Type B pancreatic cell (in vitro differentiated cells): Measurements from ENCODE around the gene NF2. TPM values are rescaled to one million over a fixed set of nuclear protein-coding genes. Genes with fewer than 3 reads are reported as not detected.

ENCODE experiments used
- DNase-seq: peaks from one replicate; pipeline ENCODE4 v3.0.0; 2021; ENCODE audit warnings: mixed read lengths; ENCODE audit not compliant: unreplicated experiment; ENCODE audit errors: extremely low spot score
- H3K27ac Mint-ChIP-seq: 2 replicates; pipeline ENCODE4 v1.8.0; 2021; ENCODE audit warnings: mild to moderate bottlenecking, mixed read lengths
- H3K27me3 Mint-ChIP-seq: 2 replicates; pipeline ENCODE4 v1.8.0; 2021; ENCODE audit warnings: mixed read lengths
- H3K36me3 Mint-ChIP-seq: 2 replicates; pipeline ENCODE4 v1.8.0; 2021; ENCODE audit warnings: mixed read lengths
- H3K4me1 Mint-ChIP-seq: one replicate; pipeline ENCODE4 v1.8.0; 2021; ENCODE audit warnings: mixed read lengths; ENCODE audit not compliant: unreplicated experiment
- H3K4me3 Mint-ChIP-seq: 2 replicates; pipeline ENCODE4 v1.8.0; 2021; ENCODE audit warnings: mild to moderate bottlenecking, mixed read lengths
- H3K9me3 Mint-ChIP-seq: 2 replicates; pipeline ENCODE4 v1.8.0; 2021; ENCODE audit warnings: mixed read lengths
- total RNA-seq: library from RNA; stranded (reverse); gene quantifications from 2 replicates; pipeline ENCODE4 v1.2.1, GENCODE V29; 2021; ENCODE audit warnings: low replicate concordance
- TF ChIP-seq, protein P1 (sequence below): fragments of 200-600 bp; sonication (generic); conservative IDR thresholded peaks from 2 replicates; pipeline ENCODE4 v1.5.0; 2021; ENCODE audit warnings: antibody characterized with exemption, mild to moderate bottlenecking

NF2 gene
- total RNA-seq, 1 donor from 2014 or later = 45.6 TPM

DNA sequence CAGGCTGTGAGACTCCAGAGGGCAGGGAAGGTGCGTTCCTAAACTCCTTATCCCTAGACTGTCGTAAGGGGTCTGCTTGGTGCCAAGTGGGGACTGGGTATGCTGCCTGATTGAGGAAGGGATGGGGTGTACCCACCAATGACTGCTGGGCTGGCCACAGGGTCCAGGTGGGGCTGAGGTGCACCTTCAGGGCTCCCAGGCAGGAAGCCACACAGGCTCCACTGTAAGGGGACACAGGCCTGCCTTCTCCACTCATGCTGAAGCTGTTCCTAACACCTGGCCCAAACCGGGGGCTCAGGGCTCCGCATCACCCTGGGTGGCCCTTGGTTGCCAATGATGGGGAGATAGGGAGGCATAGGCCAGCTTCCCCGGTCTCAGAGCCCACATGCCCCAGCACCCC is 136.8 kb downstream of the NF2 start:
- no peak for DNase-seq
- TF ChIP-seq, protein P1, sequence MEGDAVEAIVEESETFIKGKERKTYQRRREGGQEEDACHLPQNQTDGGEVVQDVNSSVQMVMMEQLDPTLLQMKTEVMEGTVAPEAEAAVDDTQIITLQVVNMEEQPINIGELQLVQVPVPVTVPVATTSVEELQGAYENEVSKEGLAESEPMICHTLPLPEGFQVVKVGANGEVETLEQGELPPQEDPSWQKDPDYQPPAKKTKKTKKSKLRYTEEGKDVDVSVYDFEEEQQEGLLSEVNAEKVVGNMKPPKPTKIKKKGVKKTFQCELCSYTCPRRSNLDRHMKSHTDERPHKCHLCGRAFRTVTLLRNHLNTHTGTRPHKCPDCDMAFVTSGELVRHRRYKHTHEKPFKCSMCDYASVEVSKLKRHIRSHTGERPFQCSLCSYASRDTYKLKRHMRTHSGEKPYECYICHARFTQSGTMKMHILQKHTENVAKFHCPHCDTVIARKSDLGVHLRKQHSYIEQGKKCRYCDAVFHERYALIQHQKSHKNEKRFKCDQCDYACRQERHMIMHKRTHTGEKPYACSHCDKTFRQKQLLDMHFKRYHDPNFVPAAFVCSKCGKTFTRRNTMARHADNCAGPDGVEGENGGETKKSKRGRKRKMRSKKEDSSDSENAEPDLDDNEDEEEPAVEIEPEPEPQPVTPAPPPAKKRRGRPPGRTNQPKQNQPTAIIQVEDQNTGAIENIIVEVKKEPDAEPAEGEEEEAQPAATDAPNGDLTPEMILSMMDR = no peak
- H3K4me1 Mint-ChIP-seq = no peaks in the 10 kb centered on the region
- no peak overlapping the region for H3K4me3 Mint-ChIP-seq
- no peak overlapping the region for H3K27ac Mint-ChIP-seq
- no peaks in the 10 kb centered on the region for H3K27me3 Mint-ChIP-seq
- peaks cover 4% of the 10 kb centered on the region for H3K36me3 Mint-ChIP-seq
- no peaks in the 10 kb centered on the region for H3K9me3 Mint-ChIP-seq

DNA sequence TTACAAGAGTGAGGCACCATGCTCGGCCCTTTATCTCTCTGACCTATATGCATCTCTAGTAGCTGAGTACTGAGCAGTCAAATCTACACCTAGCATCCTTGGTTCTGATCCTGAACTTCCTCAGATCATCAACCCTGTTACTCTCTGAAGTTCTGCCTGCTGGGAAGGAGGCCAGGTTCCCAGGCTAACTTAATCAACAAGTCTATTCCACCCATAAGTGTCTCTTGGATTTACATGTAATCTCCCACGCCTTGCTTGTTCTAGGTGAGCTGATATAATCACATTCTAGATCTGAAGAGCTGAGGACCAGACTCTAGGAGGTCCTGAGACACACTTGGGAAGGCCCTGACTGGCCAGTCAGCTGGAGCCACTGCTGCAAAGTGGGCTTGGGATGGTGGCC is 138.5 kb downstream of the NF2 start:
- no peak for DNase-seq
- no peak overlapping the region for H3K4me3 Mint-ChIP-seq
- no peak overlapping the region for H3K27ac Mint-ChIP-seq

DNA sequence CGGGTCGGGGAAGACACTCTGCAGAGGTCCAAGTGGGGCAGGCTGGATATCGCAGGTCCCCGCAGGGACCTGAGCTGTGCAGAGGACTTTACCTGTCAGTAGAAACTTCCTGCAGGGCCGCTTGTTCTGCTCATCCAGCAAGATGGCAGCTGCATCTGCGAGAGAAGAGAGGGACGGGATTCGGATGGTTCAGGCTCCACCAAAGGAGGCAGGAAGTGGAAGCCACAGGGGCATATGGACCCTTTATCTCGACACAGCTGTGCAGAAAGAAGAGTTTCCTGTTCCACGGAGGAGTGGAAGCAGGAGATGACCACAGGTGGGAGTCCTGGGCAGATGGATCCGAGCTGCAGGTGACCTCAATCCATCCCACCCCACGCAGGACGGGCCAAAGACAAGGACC is 138.9 kb downstream of the NF2 start:
- H3K27me3 Mint-ChIP-seq = no peaks in the 10 kb centered on the region
- no peaks in the 10 kb centered on the region for H3K4me1 Mint-ChIP-seq
- H3K36me3 Mint-ChIP-seq = peaks cover 7% of the 10 kb centered on the region
- DNase-seq = no peak
- TF ChIP-seq, protein P1 = no peak
- no peak overlapping the region for H3K4me3 Mint-ChIP-seq
- H3K27ac Mint-ChIP-seq = no peak overlapping the region
- no peaks in the 10 kb centered on the region for H3K9me3 Mint-ChIP-seq

More for the DNA sequence above, 138.5 kb downstream of the NF2 start:
- H3K4me1 Mint-ChIP-seq = no peaks in the 10 kb centered on the region
- peaks cover 7% of the 10 kb centered on the region for H3K36me3 Mint-ChIP-seq
- H3K9me3 Mint-ChIP-seq = no peaks in the 10 kb centered on the region
- H3K27me3 Mint-ChIP-seq = no peaks in the 10 kb centered on the region
- TF ChIP-seq, protein P1 = no peak

DNA sequence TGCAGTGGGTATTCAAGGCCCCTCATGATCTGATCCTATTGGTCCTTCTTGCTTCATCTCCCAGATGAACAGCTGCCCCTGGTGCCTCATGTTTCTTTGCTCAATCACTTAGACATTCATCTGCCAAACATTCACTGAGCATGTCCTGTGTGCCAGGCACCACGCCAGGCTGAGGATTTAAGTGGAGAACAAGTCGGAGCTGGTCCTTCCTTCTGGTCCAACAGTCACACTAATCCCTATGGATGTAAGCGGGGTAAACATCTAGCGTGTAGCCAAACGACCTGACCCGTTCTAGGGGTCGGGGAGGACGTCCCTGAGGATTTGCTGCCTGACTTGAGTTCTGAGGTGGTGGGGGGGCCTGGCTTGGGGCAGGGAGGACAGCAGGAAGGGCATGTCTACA is 141.5 kb downstream of the NF2 start:
- Mint-ChIP-seq H3K9me3 (no peaks in the 10 kb centered on the region), H3K27me3 (no peaks in the 10 kb centered on the region), H3K4me3 (no peak overlapping the region), H3K36me3 (peaks cover 11% of the 10 kb centered on the region), H3K27ac (no peak overlapping the region), H3K4me1 (no peaks in the 10 kb centered on the region)
- TF ChIP-seq, protein P1 = no peak
- DNase-seq = no peak

DNA sequence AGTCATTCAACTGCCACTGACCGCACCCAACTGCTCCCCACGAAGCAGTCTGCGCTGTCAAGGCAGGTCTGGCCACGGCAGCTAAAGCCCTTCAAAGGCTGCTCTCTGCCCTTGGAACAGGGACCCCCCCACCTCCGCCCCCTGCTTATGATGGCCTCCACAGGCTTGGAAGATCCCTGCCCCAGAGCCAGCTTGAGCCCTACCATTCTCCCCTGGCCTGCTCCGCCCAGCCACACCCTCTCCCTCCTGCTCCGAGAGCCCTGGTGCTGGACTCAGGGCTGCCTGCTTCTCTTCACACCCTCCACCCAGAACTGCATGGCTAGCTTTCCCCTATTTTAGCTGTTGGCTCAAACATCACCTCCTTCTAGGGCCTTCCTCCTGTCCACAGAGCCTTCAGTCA is 144.4 kb downstream of the NF2 start:
- TF ChIP-seq, protein P1 = no peak
- peaks cover 11% of the 10 kb centered on the region for H3K36me3 Mint-ChIP-seq
- DNase-seq = no peak
- H3K27ac Mint-ChIP-seq = no peak overlapping the region
- H3K27me3 Mint-ChIP-seq = no peaks in the 10 kb centered on the region
- H3K4me1 Mint-ChIP-seq = no peaks in the 10 kb centered on the region
- H3K9me3 Mint-ChIP-seq = no peaks in the 10 kb centered on the region
- no peak overlapping the region for H3K4me3 Mint-ChIP-seq

Other genes with a start within 250 kb of the NF2 start
- 60.9 and 73.3 TPM in 2 replicates for gene AP1B1, start 215.1 kb upstream of the NF2 start, total RNA-seq
- gene RFPL1, start 165.1 kb upstream of the NF2 start, total RNA-seq = not detected in 2 replicates
- 1.3 and 2.9 TPM in 2 replicates for gene NEFH, start 123.4 kb upstream of the NF2 start, total RNA-seq
- gene THOC5, start 49.9 kb upstream of the NF2 start, total RNA-seq = 36.6 and 53.5 TPM in 2 replicates
- 97.2 and 128 TPM in 2 replicates for gene NIPSNAP1, start 22.5 kb upstream of the NF2 start, total RNA-seq
- gene CABP7, start 116.4 kb downstream of the NF2 start, total RNA-seq = 1.1 and 1.7 TPM in 2 replicates
- 19.0 and 19.2 TPM in 2 replicates for gene ZMAT5, start 163.4 kb downstream of the NF2 start, total RNA-seq
- gene UQCR10, start 163.7 kb downstream of the NF2 start, total RNA-seq = 137 and 155 TPM in 2 replicates
- 47.6 and 58.4 TPM in 2 replicates for gene ASCC2, start 234.6 kb downstream of the NF2 start, total RNA-seq